IPS-18a (cell line): ENCODE data around the gene NEIL1.
"Not testable (repeated sequence)": the region's sequence is repeated elsewhere in the genome, so short reads cannot be mapped to it uniquely, and the experiment has no call there.

ENCODE experiments used
- H3K27ac ChIP-seq: one replicate; pipeline ENCODE4 v1.5.1; 2013; ENCODE audit warnings: low read length
- H3K27me3 ChIP-seq: one replicate; pipeline ENCODE4 v1.6.1; 2013; ENCODE audit warnings: mild to moderate bottlenecking, low read length; ENCODE audit not compliant: control insufficient read depth, insufficient read depth
- H3K36me3 ChIP-seq: one replicate; pipeline ENCODE4 v1.6.1; 2013; ENCODE audit warnings: low read depth, low read length; ENCODE audit not compliant: control insufficient read depth
- H3K4me1 ChIP-seq: one replicate; pipeline ENCODE4 v1.6.1; 2013; ENCODE audit warnings: low read depth, low read length; ENCODE audit not compliant: control insufficient read depth
- H3K4me3 ChIP-seq: one replicate; pipeline ENCODE4 v1.5.1; 2013; ENCODE audit warnings: low read length
- H3K9ac ChIP-seq: one replicate; pipeline ENCODE4 v1.6.1; 2013; ENCODE audit warnings: mild to moderate bottlenecking, low read length, moderate library complexity
- H3K9me3 ChIP-seq: one replicate; pipeline ENCODE4 v1.6.1; 2013; ENCODE audit warnings: low read depth, low read length; ENCODE audit not compliant: control insufficient read depth

NEIL1 gene

DNA sequence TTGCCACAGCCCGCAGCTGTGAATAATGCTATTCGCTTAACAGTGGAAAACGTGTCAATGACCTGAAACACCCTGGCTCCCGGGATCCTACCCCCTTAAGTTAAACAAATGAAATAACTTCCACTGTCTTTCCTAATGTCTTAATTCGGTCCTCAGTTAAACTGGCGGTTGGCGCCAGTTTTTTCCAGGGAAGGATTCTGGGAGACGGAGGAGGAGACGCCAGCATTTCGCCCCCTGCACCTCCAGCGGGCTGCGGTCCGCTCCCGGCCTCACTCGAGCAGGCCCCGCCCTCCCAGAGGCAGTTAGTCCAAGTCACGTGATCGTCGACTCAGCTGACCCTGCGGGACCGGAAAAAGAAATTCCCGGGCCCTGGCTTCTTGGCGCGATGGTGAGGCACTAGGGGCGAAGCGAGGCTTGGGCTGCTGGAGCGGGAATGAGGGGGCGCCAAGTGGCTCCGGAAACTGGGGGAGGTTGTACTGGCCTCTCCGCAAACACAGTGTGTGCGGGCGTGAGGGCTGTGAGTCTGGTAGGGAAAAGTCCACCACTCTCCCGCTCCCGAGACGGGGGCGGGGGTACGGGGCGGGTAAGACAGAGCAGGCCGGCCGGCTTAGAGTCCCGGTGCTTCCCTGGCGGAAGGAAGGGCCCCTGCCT is 11.0 kb upstream of the NEIL1 start, which contains the start of gene COMMD4:
TSS of gene COMMD4 (plus strand) at position 359 of the 651 bp plus-strand sequence. CDS start at position 386, 27 bp downstream.
- Histone ChIP-seq H3K4me3 (peak within 1 kb of the TSS; percentile 76), H3K27me3 (no peaks in the 10 kb centered on the region), H3K9me3 (no peaks in the 10 kb centered on the region), H3K27ac (peak within 1 kb of the TSS; percentile 4), H3K4me1 (peaks cover 7% of the 10 kb centered on the region), H3K36me3 (peaks cover 11% of the 10 kb centered on the region), H3K9ac (peak within 1 kb of the TSS; percentile 82)

DNA sequence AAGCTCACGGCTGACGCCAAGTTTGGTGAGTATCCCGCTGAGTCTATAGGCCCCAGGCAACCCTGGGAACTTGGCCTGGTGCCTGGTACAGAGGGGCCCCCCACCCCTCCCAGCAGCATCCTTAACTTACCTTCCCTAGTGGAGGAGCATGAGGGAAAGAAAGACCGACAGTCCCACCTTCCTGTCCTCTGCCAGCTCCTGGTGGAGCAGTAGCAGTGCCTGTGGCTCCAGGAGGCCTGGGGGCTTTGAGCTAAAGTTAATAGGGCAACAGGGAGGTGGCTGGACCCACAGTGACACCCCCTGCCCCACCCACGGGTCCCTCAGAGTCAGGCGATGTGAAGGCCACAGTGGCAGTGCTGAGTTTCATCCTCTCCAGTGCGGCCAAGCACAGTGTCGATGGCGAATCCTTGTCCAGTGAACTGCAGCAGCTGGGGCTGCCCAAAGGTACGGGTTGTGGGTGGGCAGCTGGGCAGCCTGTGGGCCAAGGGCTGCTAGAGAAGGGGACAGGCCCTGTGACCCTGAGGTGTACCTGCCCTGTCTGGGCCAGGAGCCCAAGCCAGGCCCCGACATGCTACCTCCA is 8.1 kb upstream of the NEIL1 start:
- H3K36me3 ChIP-seq, result peaks cover 11% of the 10 kb centered on the region
- H3K9me3 ChIP-seq, result no peaks in the 10 kb centered on the region
- H3K4me3 ChIP-seq, result no peak overlapping the region
- no peak overlapping the region for H3K27ac ChIP-seq
- H3K9ac ChIP-seq, result no peak overlapping the region
- H3K27me3 ChIP-seq, result no peaks in the 10 kb centered on the region
- peaks cover 7% of the 10 kb centered on the region for H3K4me1 ChIP-seq

GRCh38 chr15:75339531-75340240 is 7.2 kb upstream of the NEIL1 start:
- Histone ChIP-seq H3K27ac (no peak overlapping the region), H3K4me3 (no peak overlapping the region), H3K9me3 (no peaks in the 10 kb centered on the region), H3K9ac (no peak overlapping the region), H3K4me1 (peaks cover 7% of the 10 kb centered on the region), H3K27me3 (no peaks in the 10 kb centered on the region), H3K36me3 (peaks cover 11% of the 10 kb centered on the region)

DNA sequence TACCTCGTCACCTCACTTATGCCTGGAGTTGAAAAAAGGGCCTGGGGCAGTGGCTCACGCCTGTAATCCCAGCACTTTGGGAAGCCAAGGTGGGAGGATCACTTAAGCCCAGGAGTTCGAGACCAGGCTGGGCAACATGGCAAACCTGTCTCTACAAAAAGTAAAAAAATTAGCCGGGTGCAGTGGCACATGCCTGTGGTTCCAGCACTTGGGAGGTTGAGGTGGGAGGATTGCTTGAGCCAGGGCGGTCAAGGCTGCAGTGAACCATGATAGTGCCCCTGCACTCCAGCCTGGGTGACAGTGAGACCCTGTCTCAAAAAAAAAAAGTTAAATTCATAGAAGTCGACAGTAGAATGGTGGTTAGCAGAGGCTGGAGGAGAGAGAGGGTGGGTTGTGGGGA is 4.6 kb upstream of the NEIL1 start:
- no peak overlapping the region for H3K27ac ChIP-seq
- H3K9me3 ChIP-seq, result no peaks in the 10 kb centered on the region
- H3K27me3 ChIP-seq, result peaks cover 19% of the 10 kb centered on the region
- H3K9ac ChIP-seq, result no peak overlapping the region
- no peaks in the 10 kb centered on the region for H3K4me1 ChIP-seq
- H3K4me3 ChIP-seq, result no peak overlapping the region
- peaks cover 11% of the 10 kb centered on the region for H3K36me3 ChIP-seq

GRCh38 chr15:75343953-75344352 is 2.9 kb upstream of the NEIL1 start:
- not testable (repeated sequence) for H3K27ac ChIP-seq, H3K4me1 ChIP-seq, H3K9me3 ChIP-seq, H3K9ac ChIP-seq, H3K4me3 ChIP-seq
- Histone ChIP-seq H3K27me3 (peaks cover 33% of the 10 kb centered on the region), H3K36me3 (peaks cover 11% of the 10 kb centered on the region)

DNA sequence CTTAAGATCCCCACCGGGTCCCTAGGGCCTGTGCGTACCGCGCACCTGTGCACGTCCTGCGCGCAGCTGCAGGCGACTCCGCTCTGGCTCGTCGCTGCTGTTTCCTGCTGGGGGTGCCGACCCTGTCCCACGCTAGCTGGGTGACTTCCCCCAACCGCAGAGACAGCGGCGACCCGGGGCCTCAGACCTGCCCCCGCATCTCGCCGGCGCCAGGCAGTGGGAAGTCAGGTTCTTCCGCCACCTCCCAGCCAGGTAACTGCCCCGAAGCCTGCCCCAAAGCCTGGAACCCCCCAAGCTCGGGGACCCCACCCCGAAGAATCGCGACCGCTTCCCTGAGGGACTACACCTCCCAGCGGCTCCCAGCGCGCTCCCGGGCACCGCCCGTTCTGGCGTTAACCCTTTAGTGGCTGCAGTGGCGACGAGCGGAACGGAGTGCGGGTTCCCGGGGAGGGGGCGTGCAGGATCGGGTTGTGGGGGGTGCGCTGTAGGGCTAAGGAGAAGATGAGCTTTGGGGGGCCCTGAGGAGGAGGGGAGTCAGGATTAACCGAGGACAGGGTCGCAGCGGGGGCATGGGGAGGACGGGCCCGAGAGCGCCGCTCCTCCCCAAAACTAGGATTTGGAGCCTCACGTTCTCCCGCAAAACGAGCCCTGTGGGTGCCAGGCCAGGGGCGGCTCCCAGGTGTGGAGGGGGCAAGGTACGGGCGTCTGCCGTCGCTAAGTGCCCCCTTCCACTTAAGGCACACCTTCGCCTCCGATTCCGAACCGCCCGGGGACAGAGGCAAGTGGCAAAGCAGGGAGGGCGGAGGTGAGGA is 589 bp downstream of the NEIL1 start:
- peaks cover 45% of the 10 kb centered on the region for H3K27me3 ChIP-seq
- H3K36me3 ChIP-seq, result no peaks in the 10 kb centered on the region
- no peak overlapping the region for H3K27ac ChIP-seq
- H3K4me1 ChIP-seq, result no peaks in the 10 kb centered on the region
- H3K9ac ChIP-seq, result peak overlapping the region; percentile 49
- H3K4me3 ChIP-seq, result peak overlapping the region; percentile 66
- H3K9me3 ChIP-seq, result no peaks in the 10 kb centered on the region

GRCh38 chr15:75348034-75348561 is 1.3 kb downstream of the NEIL1 start:
- Histone ChIP-seq H3K27ac (no peak overlapping the region), H3K36me3 (no peaks in the 10 kb centered on the region), H3K9ac (peak overlapping the region; percentile 49), H3K27me3 (peaks cover 45% of the 10 kb centered on the region), H3K9me3 (no peaks in the 10 kb centered on the region), H3K4me3 (peak overlapping the region; percentile 66), H3K4me1 (no peaks in the 10 kb centered on the region)

- Histone ChIP-seq H3K4me1 (no peaks in the 10 kb centered on the region), H3K9ac (peak overlapping the region; percentile 49), H3K27ac (no peak overlapping the region), H3K27me3 (peaks cover 45% of the 10 kb centered on the region), H3K36me3 (no peaks in the 10 kb centered on the region), H3K9me3 (no peaks in the 10 kb centered on the region), H3K4me3 (peak overlapping the region; percentile 66)
Observed at GRCh38 chr15:75348562-75349350, 1.9 kb downstream of the NEIL1 start.

GRCh38 chr15:75349351-75349669 is 2.5 kb downstream of the NEIL1 start:
- not testable (repeated sequence) for H3K36me3 ChIP-seq, H3K9me3 ChIP-seq, H3K27ac ChIP-seq, H3K9ac ChIP-seq, H3K4me1 ChIP-seq, H3K4me3 ChIP-seq
- peaks cover 45% of the 10 kb centered on the region for H3K27me3 ChIP-seq

DNA sequence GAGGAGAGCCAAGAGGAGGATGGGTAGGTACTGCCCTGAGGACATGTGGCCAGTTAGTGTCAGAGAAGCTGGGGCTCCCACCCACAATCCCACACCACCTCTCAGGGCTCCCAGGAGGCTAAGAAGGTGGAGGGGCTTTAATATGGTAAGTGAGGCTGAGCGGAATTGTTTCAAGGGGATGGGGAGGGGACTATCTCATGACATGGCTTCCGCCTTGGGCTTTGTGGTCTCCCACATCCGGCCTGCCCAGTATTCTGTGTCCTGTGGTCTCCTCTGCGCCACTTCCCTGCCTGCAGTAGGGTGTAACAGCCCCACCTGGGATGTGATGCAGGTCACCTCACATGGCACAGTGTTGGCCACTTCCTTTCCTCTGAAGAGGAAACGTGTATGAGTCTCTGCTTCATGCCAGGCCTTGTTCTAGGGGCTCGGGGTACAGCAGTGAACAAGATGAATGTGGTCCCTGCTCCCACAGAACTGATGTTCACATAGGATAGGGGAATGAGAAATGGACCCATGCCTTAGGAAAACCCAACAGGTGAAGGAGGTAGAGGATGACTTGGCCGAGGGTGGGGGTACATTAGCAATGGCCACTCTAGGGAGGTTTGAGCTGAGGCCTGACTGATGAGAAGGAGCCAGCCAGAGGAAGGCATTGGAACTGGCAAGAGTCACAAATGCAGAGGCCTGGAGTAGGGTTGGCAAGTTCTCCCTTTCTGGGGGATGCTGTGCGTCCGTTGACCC is 3.2 kb downstream of the NEIL1 start:
- H3K4me3 ChIP-seq, result no peak overlapping the region
- no peaks in the 10 kb centered on the region for H3K4me1 ChIP-seq
- no peak overlapping the region for H3K27ac ChIP-seq

More for the DNA sequence above, 3.2 kb downstream of the NEIL1 start:
- Histone ChIP-seq H3K27me3 (peaks cover 45% of the 10 kb centered on the region), H3K9ac (no peak overlapping the region), H3K36me3 (no peaks in the 10 kb centered on the region), H3K9me3 (no peaks in the 10 kb centered on the region)
